SU-DHL-6 (cell line): ENCODE results near the gene HDAC11.

Experiments used
- H2AFZ ChIP-seq: fragments of 200-600 bp; sonication (generic); 2 replicates; pipeline ENCODE4 v1.6.1; 2014; ENCODE audit warnings: low read depth, mild to moderate bottlenecking, moderate library complexity, mixed read lengths, antibody characterized with exemption, low read length; ENCODE audit not compliant: severe bottlenecking
- H3F3A ChIP-seq: fragments of 200-600 bp; shearing (Covaris generic); 2 replicates; pipeline ENCODE4 v1.6.0; 2016; ENCODE audit warnings: antibody characterized with exemption, mild to moderate bottlenecking; ENCODE audit not compliant: insufficient read depth
- H3K27ac ChIP-seq: fragments of 200-600 bp; sonication (generic); 2 replicates; pipeline ENCODE4 v1.5.1; 2016; ENCODE audit warnings: low read depth, mild to moderate bottlenecking, low read length, moderate library complexity, mixed read lengths
- H3K27me3 ChIP-seq: fragments of 200-600 bp; sonication (generic), shearing (Covaris generic); 2 replicates; pipeline ENCODE4 v1.6.0; 2014; ENCODE audit warnings: mild to moderate bottlenecking, low read length
- H3K36me3 ChIP-seq: fragments of 200-600 bp; sonication (generic); 2 replicates; pipeline ENCODE4 v1.6.1; 2014; ENCODE audit warnings: mild to moderate bottlenecking, low read length, mixed read lengths
- H3K4me2 ChIP-seq: fragments of 300-600, 200-600 bp; shearing (Covaris generic), sonication (generic); 2 replicates; pipeline ENCODE4 v1.6.0; 2014; ENCODE audit warnings: low read length, low read depth, mild to moderate bottlenecking; ENCODE audit not compliant: poor library complexity, severe bottlenecking
- H3K4me3 ChIP-seq: fragments of 200-600 bp; sonication (generic); 2 replicates; pipeline ENCODE4 v1.5.1; 2014; ENCODE audit warnings: antibody characterized with exemption, low read length, mild to moderate bottlenecking, mixed read lengths; ENCODE audit not compliant: insufficient read depth, poor library complexity, severe bottlenecking
- H3K79me2 ChIP-seq: fragments of 200-600 bp; sonication (generic); 2 replicates; pipeline ENCODE4 v1.6.1; 2014; ENCODE audit warnings: mild to moderate bottlenecking, low read length, moderate library complexity; ENCODE audit not compliant: insufficient read depth
- H3K9ac ChIP-seq: fragments of 200-600 bp; sonication (generic); 2 replicates; pipeline ENCODE4 v1.7.0; 2014; ENCODE audit warnings: mild to moderate bottlenecking, low read length
- H3K9me2 ChIP-seq: fragments of 200-600 bp; sonication (generic); replicated peaks from 2 replicates; pipeline ENCODE4 v1.6.1; 2014; ENCODE audit warnings: low read length; ENCODE audit not compliant: insufficient read depth
- H3K9me3 ChIP-seq: fragments of 200-600 bp; sonication (generic); 2 replicates; pipeline ENCODE4 v1.6.1; 2014; ENCODE audit warnings: low read length, mixed read lengths; ENCODE audit not compliant: insufficient read depth
- H4K20me1 ChIP-seq: fragments of 200-600 bp; sonication (generic); 2 replicates; pipeline ENCODE4 v1.6.1; 2014; ENCODE audit warnings: low read depth, mild to moderate bottlenecking, antibody characterized with exemption, low read length, moderate library complexity, mixed read lengths
- CTCF ChIP-seq: fragments of 200-600 bp; sonication (generic); IDR thresholded peaks from one replicate; pipeline ENCODE4 v1.5.1; 2017; ENCODE audit warnings: antibody characterized with exemption, mild to moderate bottlenecking, low read length, moderate library complexity; ENCODE audit not compliant: insufficient read depth, poor library complexity, severe bottlenecking
- EZH2phosphoT487 ChIP-seq: fragments of 200-600 bp; sonication (generic), shearing (Covaris generic); conservative IDR thresholded peaks from 2 replicates; pipeline ENCODE4 v1.6.1; 2018; ENCODE audit warnings: mild to moderate bottlenecking, antibody characterized with exemption, low read length, moderate library complexity, mixed read lengths

Gene HDAC11

GRCh38 chr3:13495921-13496723 is 16.0 kb downstream of the HDAC11 start:
- Histone ChIP-seq H3K36me3 (no peaks in the 10 kb centered on the region), H3K4me3 (no peak overlapping the region), H3F3A (no peaks in the 10 kb centered on the region), H3K27ac (no peak overlapping the region), H3K79me2 (no peaks in the 10 kb centered on the region), H3K27me3 (no peaks in the 10 kb centered on the region), H3K4me2 (no peak overlapping the region), H3K9me3 (no peaks in the 10 kb centered on the region), H3K9me2 (no peaks in the 10 kb centered on the region), H2AFZ (no peak overlapping the region), H3K9ac (no peak overlapping the region), H4K20me1 (no peaks in the 10 kb centered on the region)
- TF ChIP-seq CTCF: peak; percentile 59
- TF ChIP-seq EZH2phosphoT487: no peak

- no peak overlapping the region for H2AFZ ChIP-seq
- no peak overlapping the region for H3K4me2 ChIP-seq
- no peaks in the 10 kb centered on the region for H3K9me3 ChIP-seq
- H3K27me3 ChIP-seq: no peaks in the 10 kb centered on the region
- H3K9me2 ChIP-seq: no peaks in the 10 kb centered on the region
- H3K79me2 ChIP-seq: no peaks in the 10 kb centered on the region
- H3F3A ChIP-seq: no peaks in the 10 kb centered on the region
- no peak overlapping the region for H3K27ac ChIP-seq
- no peaks in the 10 kb centered on the region for H4K20me1 ChIP-seq
- TF ChIP-seq EZH2phosphoT487 (no peak), CTCF (no peak)
- no peak overlapping the region for H3K9ac ChIP-seq
- no peak overlapping the region for H3K4me3 ChIP-seq
- no peaks in the 10 kb centered on the region for H3K36me3 ChIP-seq
These were observed 16.8 kb downstream of the HDAC11 start for GRCh38 chr3:13496879-13497278.

GRCh38 chr3:13497386-13497785 is 17.3 kb downstream of the HDAC11 start:
- no peak overlapping the region for H3K4me2 ChIP-seq

More at GRCh38 chr3:13497386-13497785, 17.3 kb downstream of the HDAC11 start:
- H4K20me1 ChIP-seq: no peaks in the 10 kb centered on the region
- H3K27me3 ChIP-seq: no peaks in the 10 kb centered on the region
- no peak overlapping the region for H2AFZ ChIP-seq
- no peak overlapping the region for H3K27ac ChIP-seq
- no peaks in the 10 kb centered on the region for H3K36me3 ChIP-seq
- TF ChIP-seq CTCF: no peak
- no peak for TF ChIP-seq EZH2phosphoT487
- H3F3A ChIP-seq: no peaks in the 10 kb centered on the region
- no peaks in the 10 kb centered on the region for H3K79me2 ChIP-seq
- H3K9me3 ChIP-seq: no peaks in the 10 kb centered on the region
- no peak overlapping the region for H3K4me3 ChIP-seq
- H3K9ac ChIP-seq: no peak overlapping the region
- no peaks in the 10 kb centered on the region for H3K9me2 ChIP-seq
